Liver (tissue), 9 donors: ENCODE data around the gene CFAP74. TPM values are rescaled to one million over a fixed set of nuclear protein-coding genes. Genes with fewer than 3 reads are reported as not detected.

Experiments
- DNase-seq: peaks from one replicate; pipeline ENCODE4 v3.0.0-alpha.2; 2017; ENCODE audit warnings: low spot score
- H3K27ac ChIP-seq, 2 donors: one replicate each; pipeline ENCODE4 v1.7.0; 2013; ENCODE audit warnings: inconsistent platforms in 2 of 2, low read length in 2 of 2, control low read depth in 1 of 2, low read depth in 1 of 2, mild to moderate bottlenecking in 1 of 2
- H3K27me3 ChIP-seq, 4 donors: one replicate each; pipeline versions ENCODE4 v1.6.1 to v1.7.0; 2013; ENCODE audit warnings: low read length in 3 of 4, inconsistent platforms in 1 of 4, mild to moderate bottlenecking in 1 of 4, moderate library complexity in 1 of 4; ENCODE audit not compliant: control insufficient read depth in 4 of 4, insufficient read depth in 4 of 4
- H3K36me3 ChIP-seq, 4 donors: one replicate each; pipeline versions ENCODE4 v1.6.1 to v1.7.0; 2013; ENCODE audit warnings: low read length in 3 of 4, mild to moderate bottlenecking in 3 of 4, low read depth in 1 of 4, moderate library complexity in 1 of 4; ENCODE audit not compliant: control insufficient read depth in 4 of 4, insufficient read depth in 3 of 4
- H3K4me1 ChIP-seq, 4 donors: one replicate each; pipeline versions ENCODE4 v1.6.1 to v1.7.0; 2013; ENCODE audit warnings: low read length in 3 of 4, mild to moderate bottlenecking in 3 of 4, moderate library complexity in 1 of 4; ENCODE audit not compliant: control insufficient read depth in 4 of 4, insufficient read depth in 4 of 4
- H3K4me3 ChIP-seq, 3 donors: one replicate each; pipeline versions ENCODE4 v1.6.1 to v1.7.0; 2013; ENCODE audit warnings: low read length in 3 of 3, control low read depth in 1 of 3, low read depth in 1 of 3, mild to moderate bottlenecking in 1 of 3
- H3K9ac ChIP-seq, 2 donors: one replicate each; pipeline ENCODE4 v1.7.0; 2013; ENCODE audit warnings: low read length in 2 of 2, mild to moderate bottlenecking in 2 of 2, moderate library complexity in 2 of 2, control low read depth in 1 of 2, low read depth in 1 of 2
- H3K9me3 ChIP-seq, 4 donors: one replicate each; pipeline versions ENCODE4 v1.6.1 to v1.7.0; 2013; ENCODE audit warnings: low read length in 3 of 4; ENCODE audit not compliant: control insufficient read depth in 4 of 4
- ATF3 ChIP-seq: IDR thresholded peaks from 2 replicates; pipeline ENCODE4 v1.6.1; 2016; ENCODE audit warnings: antibody characterized with exemption
- CTCF ChIP-seq: fragments of 150-350 bp; IDR thresholded peaks from 2 replicates; pipeline ENCODE4 v1.5.1; 2017; ENCODE audit warnings: improper control_type of control experiment, low read depth, low read length; ENCODE audit not compliant: missing input control
- EGR1 ChIP-seq, 2 donors: IDR thresholded peaks; 2 replicates each; pipeline ENCODE4 v1.6.1; 2016 to 2018; ENCODE audit warnings: antibody characterized with exemption in 2 of 2, low read depth in 2 of 2
- FOXA1 ChIP-seq: IDR thresholded peaks from 2 replicates; pipeline ENCODE4 v1.6.1; 2016; ENCODE audit warnings: antibody characterized with exemption
- FOXA2 ChIP-seq: IDR thresholded peaks from 2 replicates; pipeline ENCODE4 v1.6.1; 2016; ENCODE audit warnings: antibody characterized with exemption
- HNF4G ChIP-seq: IDR thresholded peaks from 2 replicates; pipeline ENCODE4 v1.6.1; 2016; ENCODE audit warnings: antibody characterized with exemption
- JUND ChIP-seq, 2 donors: IDR thresholded peaks; 2 replicates each; pipeline ENCODE4 v1.6.1; 2016; ENCODE audit warnings: antibody characterized with exemption in 2 of 2
- MAX ChIP-seq: IDR thresholded peaks from 2 replicates; pipeline ENCODE4 v1.6.1; 2016; ENCODE audit warnings: antibody characterized with exemption
- NR2F2 ChIP-seq: IDR thresholded peaks from 2 replicates; pipeline ENCODE4 v1.6.1; 2016; ENCODE audit warnings: antibody characterized with exemption
- RAD21 ChIP-seq, 2 donors: IDR thresholded peaks; 2 replicates each; pipeline ENCODE4 v1.6.1; 2016; ENCODE audit warnings: antibody characterized with exemption in 2 of 2, mild to moderate bottlenecking in 2 of 2
- REST ChIP-seq: IDR thresholded peaks from 2 replicates; pipeline ENCODE4 v1.6.1; 2016; ENCODE audit warnings: antibody characterized with exemption, mild to moderate bottlenecking
- RXRA ChIP-seq, 2 donors: IDR thresholded peaks; 2 replicates each; pipeline ENCODE4 v1.6.1; 2017 to 2018; ENCODE audit warnings: antibody characterized with exemption in 2 of 2, mild to moderate bottlenecking in 1 of 2
- SP1 ChIP-seq: IDR thresholded peaks from 2 replicates; pipeline ENCODE4 v1.6.1; 2018; ENCODE audit warnings: antibody characterized with exemption, mild to moderate bottlenecking
- TAF1 ChIP-seq: conservative IDR thresholded peaks from 2 replicates; pipeline ENCODE4 v1.6.1; 2016; ENCODE audit warnings: antibody characterized with exemption, mild to moderate bottlenecking
- YY1 ChIP-seq: IDR thresholded peaks from 2 replicates; pipeline ENCODE4 v1.6.1; 2016; ENCODE audit warnings: antibody characterized with exemption, mild to moderate bottlenecking
- ZBTB33 ChIP-seq: IDR thresholded peaks from 2 replicates; pipeline ENCODE4 v1.6.1; 2016; ENCODE audit warnings: antibody characterized with exemption
- WGBS: extraction: QIAGEN DNeasy Blood & Tissue Kit; methylation state at CpG from one replicate; pipeline ENCODE4 v1.1.7; 2013; 5-methylcytosine and 5-hydroxymethylcytosine counted together
- polyA plus RNA-seq, 2 donors: library from polyadenylated mRNA; stranded (reverse) in 1 of 2; unstranded in 1 of 2; fragments of 200-250 nt in 1 of 2; fragments of >200 nt in 1 of 2; fragmentation: Nextera tagmentation in 1 of 2; extraction: Ambion mirVana in 1 of 2; gene quantifications; one replicate each; pipeline versions ENCODE4 v1.2.1 to v1.2.3, GENCODE V29; 2013 to 2015
- total RNA-seq, 2 donors: library from RNA; depleted of rRNA; stranded (reverse); fragments of >200 nt; gene quantifications; one replicate each; pipeline ENCODE4 v1.2.3, GENCODE V29; 2014
- donor health status: healthy.
- donor health status: healthy.
- donor health status: healthy.
- donor health status: healthy.
- donor health status: healthy.

The CFAP74 gene
- total and polyA plus RNA-seq, 4 donors = under 0.01 to 0.31 TPM; not detected in 2

GRCh38 chr1:1891349-1892078 lies 112.1 kb downstream of the CFAP74 start:
- peak; percentile 84 for DNase-seq
- peaks cover 15 to 36% (median 33%) of the 10 kb centered on the region in 4 donors for H3K4me1 ChIP-seq

GRCh38 chr1:1890506-1891348 lies 112.9 kb downstream of the CFAP74 start, which contains the start of gene GNB1:
TSS of gene GNB1 (minus strand) at chr1:1891087. CDS start at chr1:1825453, 65,634 bp downstream.
- peak within 1 kb of the TSS; percentile 82 to 99 (median 83) for H3K4me3 ChIP-seq
- DNase-seq = peak; percentile 93
- peak within 1 kb of the TSS; percentile 47 to 79 for H3K9ac ChIP-seq
- TF ChIP-seq NR2F2 = no peak
- TF ChIP-seq SP1 = no peak
- TF ChIP-seq EGR1 (IDR thresholded peaks at IDR 0.05; ENCODE audit: low read depth in 2 of 2) = no peak
- TF ChIP-seq TAF1 = no peak
- TF ChIP-seq YY1 = no peak
- no peak for TF ChIP-seq JUND (IDR thresholded peaks at IDR 0.05)
- no peaks in the 10 kb centered on the region for H3K9me3 ChIP-seq
- peaks cover 15 to 36% (median 33%) of the 10 kb centered on the region in 4 donors for H3K4me1 ChIP-seq
- H3K36me3 ChIP-seq = no peaks in the 10 kb centered on the region
- H3K27me3 ChIP-seq = no peaks in the 10 kb centered on the region
- under 1% methylated on average over 137 of the region's 137 CpGs for WGBS
- H3K27ac ChIP-seq = peak within 1 kb of the TSS; percentile 86 to 89

More at GRCh38 chr1:1891349-1892078, 112.1 kb downstream of the CFAP74 start:
- H3K27ac ChIP-seq = peak overlapping the region; percentile 86 to 89
- no peaks in the 10 kb centered on the region for H3K36me3 ChIP-seq
- no peaks in the 10 kb centered on the region for H3K27me3 ChIP-seq
- H3K4me3 ChIP-seq = peak overlapping the region; percentile 45 to 99 (median 63)
- H3K9ac ChIP-seq = peak overlapping the region; percentile 3 to 42
- H3K9me3 ChIP-seq = no peaks in the 10 kb centered on the region
- TF ChIP-seq RAD21 (IDR thresholded peaks at IDR 0.05) = no peak
- TF ChIP-seq YY1 = no peak
- no peak for TF ChIP-seq MAX
- 3% methylated on average over 59 of the region's 59 CpGs for WGBS

GRCh38 chr1:1889847-1890505 lies 113.6 kb downstream of the CFAP74 start:
- no peaks in the 10 kb centered on the region for H3K9me3 ChIP-seq
- no peaks in the 10 kb centered on the region for H3K27me3 ChIP-seq
- WGBS = under 1% methylated on average over 88 of the region's 88 CpGs
- H3K27ac ChIP-seq = peak overlapping the region; percentile 79 to 82
- peak overlapping the region; percentile 47 to 79 for H3K9ac ChIP-seq
- no peak for DNase-seq
- peak overlapping the region; percentile 82 to 99 (median 83) for H3K4me3 ChIP-seq
- H3K36me3 ChIP-seq = no peaks in the 10 kb centered on the region
- H3K4me1 ChIP-seq = peaks cover 15 to 32% (median 30%) of the 10 kb centered on the region in 4 donors
- TF ChIP-seq NR2F2 = no peak
- TF ChIP-seq EGR1 (IDR thresholded peaks at IDR 0.05; ENCODE audit: low read depth in 2 of 2) = no peak
- no peak for TF ChIP-seq ATF3
- no peak for TF ChIP-seq CTCF
- TF ChIP-seq JUND (IDR thresholded peaks at IDR 0.05) = no peak
- TF ChIP-seq MAX = no peak
- no peak for TF ChIP-seq RAD21 (IDR thresholded peaks at IDR 0.05)
- no peak for TF ChIP-seq ZBTB33
- TF ChIP-seq HNF4G = no peak
- no peak for TF ChIP-seq FOXA2
- TF ChIP-seq FOXA1 = no peak
- no peak for TF ChIP-seq RXRA (IDR thresholded peaks at IDR 0.05)
- no peak for TF ChIP-seq TAF1
- TF ChIP-seq REST = no peak
